NOMO-1 treated with DMSO at 0.1 percent for 48 hours (cell line): ENCODE data around the gene DHPS.
A peak's percentile ranks its signal among the peaks of the same experiment; 100 is the strongest.

Experiments used
- DNase-seq: peaks from one replicate; lab custom pipeline; 2025; ENCODE audit not compliant: unreplicated experiment; lab: John Stamatoyannopoulos, UW

DHPS gene

GRCh38 chr19:12675940-12676339 lies 5.7 kb downstream of the DHPS start:
- DNase-seq, result no peak

DNA sequence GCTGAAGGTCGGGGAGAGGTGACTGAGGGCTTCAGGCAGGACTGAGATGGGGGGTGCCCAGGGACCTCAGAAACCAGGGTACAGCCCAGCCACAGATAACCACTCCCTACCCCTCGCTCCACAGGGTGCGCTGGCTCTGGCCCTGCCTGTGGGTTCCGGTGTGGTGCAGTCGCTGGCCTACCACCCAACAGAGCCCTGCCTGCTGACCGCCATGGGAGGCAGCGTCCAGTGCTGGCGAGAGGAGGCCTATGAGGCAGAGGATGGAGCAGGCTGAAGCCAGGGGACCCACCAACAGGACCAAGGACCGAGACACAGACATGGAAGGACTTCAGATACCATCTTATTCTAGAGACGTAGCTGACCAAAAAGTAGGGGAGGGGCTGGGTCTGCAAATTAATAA lies 6.3 kb downstream of the DHPS start:
- no peak for DNase-seq

GRCh38 chr19:12672744-12673143 lies 8.9 kb downstream of the DHPS start:
- DNase-seq, result no peak

GRCh38 chr19:12670159-12670928 lies 11.3 kb downstream of the DHPS start:
- DNase-seq, result no peak

- peak; percentile 66 for DNase-seq
These were observed 12.2 kb downstream of the DHPS start for GRCh38 chr19:12669270-12670158.

- no peak for DNase-seq
These were observed 12.8 kb downstream of the DHPS start for GRCh38 chr19:12668932-12669269.

- no peak for DNase-seq
These were observed 13.3 kb downstream of the DHPS start for GRCh38 chr19:12668346-12668745.

DNA sequence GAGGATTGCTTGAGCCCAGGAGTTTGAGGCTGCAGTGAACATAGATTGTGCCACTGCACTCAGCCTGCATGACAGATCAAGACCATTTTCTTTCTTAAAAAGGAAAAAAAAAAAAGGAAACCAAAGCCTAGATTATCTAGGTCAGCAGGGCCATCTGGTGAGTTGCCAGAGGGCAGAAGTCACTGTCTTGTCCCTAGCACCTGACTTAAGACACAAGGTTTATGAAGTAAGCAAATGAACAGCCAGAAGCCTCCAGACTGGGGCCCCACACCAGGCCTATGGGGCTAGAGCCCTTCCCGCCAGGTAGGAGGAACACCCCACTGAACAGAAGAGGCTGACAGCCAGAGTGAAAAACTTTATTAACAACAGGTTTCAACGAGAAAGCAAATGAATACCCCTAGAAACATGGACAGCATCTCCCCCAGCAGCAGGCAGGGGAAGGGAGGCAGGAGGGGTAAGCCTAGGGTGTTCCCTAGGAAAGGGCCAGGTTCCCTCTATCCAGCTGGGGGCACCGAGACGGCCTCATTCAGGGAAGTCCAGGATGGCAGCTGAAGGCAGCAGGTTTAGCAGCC lies 13.9 kb downstream of the DHPS start:
- DNase-seq, result no peak

DNA sequence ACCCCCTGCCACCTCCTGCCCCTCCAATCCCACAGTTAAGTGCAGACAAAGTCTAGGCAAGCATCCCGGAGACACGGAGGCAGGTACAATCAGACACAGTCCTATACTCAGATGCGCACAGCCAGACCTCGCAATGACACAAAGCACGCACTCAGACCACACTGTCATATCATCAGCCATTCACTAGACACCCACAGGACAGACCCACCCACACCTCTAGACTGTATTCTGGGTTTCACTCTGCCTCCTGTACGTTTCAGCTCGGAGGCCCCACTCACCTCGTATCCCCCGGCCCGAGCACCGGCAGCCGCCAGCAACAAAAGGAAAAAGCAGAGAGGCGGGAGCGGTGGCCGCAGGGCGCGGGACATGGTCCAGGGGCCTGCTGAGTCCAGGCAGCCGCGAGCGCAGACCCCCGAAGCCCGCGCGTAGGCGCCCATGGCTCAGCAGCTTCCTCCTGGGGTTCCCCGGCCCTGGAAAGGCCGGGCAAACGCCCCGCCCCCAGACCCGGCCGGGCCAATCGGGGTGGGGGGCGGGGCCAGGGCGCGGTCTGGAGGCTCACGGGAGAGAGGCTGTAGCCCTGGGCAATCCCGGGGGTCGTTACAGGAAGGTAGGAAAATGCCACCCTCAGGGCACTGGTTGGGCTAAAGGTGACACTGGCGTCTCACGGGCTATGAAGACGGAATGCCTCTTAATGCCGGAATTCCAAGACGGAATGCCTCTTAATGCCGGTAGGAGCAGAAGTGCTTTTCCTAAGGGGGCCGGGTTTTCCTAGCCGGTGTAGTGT lies 15.2 kb downstream of the DHPS start, which contains the start of the genes MAN2B1 and WDR83:
Gene MAN2B1, minus strand, starts transcription at position 478 of the 784 bp plus-strand sequence. Its CDS starts 41 bp downstream, at position 437.
Gene WDR83, plus strand, starts transcription at position 543 of the 784 bp plus-strand sequence. CDS start 2,984 bp downstream, outside the sequence.
- DNase-seq, result peak; percentile 48

DNA sequence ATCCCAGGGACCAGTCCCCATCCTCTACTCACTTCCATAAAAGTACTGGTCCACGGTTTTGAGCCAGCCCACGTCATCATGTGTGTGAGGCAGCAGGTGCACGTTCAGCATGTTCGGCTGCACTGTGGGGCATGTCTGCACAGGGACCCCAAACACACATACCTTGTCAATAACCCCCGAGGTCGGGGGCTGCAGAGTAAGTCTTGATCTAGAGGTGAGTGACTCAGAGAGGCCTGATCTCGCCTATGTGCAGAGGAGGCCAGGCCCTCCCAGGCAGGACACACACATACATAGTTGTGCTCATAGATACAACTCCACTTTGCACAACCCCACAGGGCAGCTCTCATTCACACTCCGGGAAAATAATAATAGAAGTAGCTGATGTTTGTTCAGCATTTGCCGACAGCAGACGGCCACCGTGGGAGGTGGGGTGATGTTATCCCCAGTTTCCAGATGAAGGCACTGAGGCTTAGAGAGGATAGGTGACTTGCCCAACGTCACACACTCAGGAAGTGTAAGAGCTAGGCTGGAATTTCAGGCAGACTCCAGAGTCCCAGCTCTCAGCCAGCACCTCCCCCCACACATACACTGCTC lies 15.9 kb downstream of the DHPS start:
- DNase-seq, result no peak

GRCh38 chr19:12665281-12665573 lies 16.5 kb downstream of the DHPS start:
- peak; percentile 95 for DNase-seq

DNA sequence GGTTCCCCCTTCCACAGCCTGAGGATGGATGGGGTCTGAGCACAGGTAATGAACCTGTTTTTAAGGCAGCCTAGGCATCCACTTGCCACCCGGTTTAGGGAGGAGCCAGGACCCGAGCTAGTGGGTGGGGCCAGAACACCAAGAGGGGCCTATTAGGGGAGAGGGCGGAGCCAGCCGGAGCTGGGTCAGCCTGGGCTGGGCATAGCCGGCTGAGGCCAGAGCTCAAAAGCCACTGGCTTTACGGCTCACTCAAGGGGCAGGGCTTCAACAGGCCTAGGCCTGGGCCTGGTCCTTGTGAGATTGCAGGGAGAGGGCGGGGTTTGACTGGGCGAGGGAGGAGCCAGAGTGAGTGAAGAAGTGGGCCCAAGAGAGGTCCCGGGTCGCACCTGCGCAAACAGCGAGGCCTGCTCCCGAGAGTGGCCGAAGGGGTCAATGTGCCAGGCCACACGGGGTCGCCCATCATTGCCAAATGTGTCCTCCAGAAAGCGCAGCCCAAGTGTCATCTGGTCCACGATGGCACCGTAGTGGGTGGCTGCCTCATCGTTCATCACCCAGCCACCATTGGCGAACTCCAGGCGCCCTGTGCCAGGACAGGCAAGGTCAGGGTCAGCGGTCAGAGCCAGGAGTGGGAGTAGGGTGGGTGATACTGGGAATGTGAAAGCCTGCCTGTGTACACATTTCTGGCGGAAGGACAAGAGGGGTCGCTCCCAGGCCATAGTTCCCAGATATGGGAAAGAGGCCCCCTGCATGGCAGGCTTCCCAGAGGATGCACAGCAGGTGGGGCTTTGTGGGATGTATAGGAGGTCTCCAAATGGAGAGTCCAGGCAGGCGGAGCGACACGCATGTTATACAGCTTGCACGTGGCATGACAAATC lies 17.0 kb downstream of the DHPS start:
- DNase-seq, result no peak

DNA sequence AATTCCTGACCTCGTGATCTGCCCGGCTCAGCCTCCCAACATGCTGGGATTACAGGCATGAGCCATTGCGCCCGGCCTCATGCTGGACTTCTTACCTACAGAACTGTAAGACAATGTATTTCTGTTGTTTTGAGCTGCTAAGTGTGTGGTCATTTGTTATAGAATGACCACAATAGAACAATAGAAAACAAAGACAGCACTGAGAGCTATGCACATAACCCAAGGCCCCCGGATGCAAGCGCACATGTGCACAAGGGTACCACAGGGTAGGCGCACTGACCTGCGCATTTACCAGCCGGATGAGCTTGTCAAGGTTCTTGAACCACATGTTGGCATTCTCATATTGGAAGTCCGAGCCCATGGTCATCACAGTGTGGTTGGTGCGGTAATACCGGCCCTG lies 20.7 kb downstream of the DHPS start:
- DNase-seq, result no peak

- DNase-seq, result no peak
These were observed 23.7 kb downstream of the DHPS start for GRCh38 chr19:12657966-12658365.

DNA sequence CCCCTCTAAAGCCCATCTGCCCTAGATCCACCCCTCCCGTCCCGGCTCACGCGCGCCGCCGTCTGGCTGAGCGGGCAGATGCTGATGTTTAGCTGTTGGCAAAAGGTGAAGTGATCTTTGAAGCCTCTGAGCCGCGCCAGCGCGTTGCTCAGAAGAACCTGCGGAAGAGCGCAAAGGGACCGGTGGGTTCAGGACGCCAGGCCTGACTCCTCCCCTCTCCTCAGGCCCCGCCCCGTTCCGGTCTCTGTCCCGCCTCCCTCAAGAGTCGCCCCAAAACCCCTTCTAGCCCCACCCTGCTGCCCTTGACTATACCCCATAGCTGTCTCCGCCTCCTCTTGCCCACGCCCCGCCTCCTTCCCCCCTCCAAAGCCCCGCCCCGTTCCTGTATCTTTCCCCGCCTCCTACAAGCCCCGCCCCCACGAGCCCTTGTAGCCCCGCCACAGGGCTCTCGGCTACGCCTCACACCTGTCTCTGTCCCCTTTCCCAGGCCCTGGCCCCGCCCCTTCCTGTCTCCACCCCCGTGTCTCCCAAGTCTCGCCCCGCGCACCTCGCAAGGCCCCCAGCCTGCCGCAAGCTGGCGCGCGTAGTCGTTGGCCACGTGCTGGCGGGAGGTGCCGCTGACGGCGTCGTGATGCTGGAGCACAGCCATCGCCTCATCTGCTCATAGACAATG lies 24.6 kb downstream of the DHPS start:
- no peak for DNase-seq

DNA sequence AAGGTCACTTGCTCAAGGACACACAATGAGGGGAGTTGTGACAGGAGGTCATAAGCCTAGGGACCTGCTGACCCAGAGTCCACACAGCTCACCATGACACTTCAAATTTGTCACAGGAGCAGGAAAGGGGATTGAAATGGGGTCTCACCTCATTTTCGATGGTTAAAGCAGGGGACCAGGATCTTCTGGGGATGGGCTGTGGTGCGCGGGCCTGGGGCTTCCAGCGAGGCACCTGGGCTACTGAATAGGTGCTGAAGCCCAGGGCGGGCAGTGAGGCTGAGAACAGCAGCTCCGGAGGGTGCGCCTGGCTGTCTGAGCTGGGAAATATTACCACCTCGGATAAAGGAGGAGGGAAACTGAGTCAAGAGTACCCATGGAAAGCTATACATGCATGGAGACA lies 26.1 kb downstream of the DHPS start:
- no peak for DNase-seq

DNA sequence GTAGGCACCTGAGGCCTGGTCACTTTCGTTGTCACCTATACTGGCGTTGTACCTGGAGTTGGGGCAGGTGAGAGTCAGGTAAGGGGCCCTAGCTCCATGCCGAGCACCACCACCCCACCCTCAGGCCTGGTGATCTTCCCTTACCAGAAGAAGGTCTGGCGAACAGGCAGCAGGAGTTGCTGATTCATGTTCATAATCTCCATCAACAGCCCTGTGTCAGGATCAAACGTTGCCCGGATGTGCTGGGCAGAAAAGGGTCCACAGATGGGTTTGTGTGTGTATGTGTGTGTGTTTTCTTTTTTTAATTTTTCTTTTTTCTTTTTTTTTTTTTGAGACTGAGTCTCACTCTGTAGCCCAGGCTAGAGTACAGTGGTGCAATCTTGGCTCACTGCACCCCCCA lies 29.5 kb downstream of the DHPS start:
- DNase-seq, result no peak

DNA sequence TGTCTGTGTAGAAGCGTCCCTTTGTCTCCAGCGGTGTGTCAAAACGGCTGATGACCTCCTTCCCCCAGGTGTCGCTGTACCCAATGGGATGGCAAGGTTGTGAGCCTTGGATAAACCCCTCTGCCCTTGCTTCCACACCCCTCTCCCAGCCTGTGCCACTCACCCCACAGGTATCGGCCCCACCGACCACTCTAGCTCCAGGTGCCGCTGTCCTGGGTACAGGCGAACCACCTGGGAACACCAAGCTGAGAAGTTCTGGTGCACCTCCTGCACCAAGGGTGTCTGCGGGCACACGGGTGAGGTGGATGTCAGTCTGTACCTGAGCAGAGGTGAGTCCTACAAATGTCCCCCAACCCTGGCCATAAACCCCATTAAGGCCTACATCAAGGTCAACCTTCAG lies 31.7 kb downstream of the DHPS start:
- DNase-seq, result no peak

GRCh38 chr19:12648088-12648487 lies 33.6 kb downstream of the DHPS start:
- DNase-seq, result no peak
